Natural killer cell treated with Interleukin-12 subunit alpha and Interleukin-12 subunit beta and Interleukin-15 and Interleukin-18, amount 100 ng/mL, for 72 hours (primary cell): Measurements from ENCODE around the gene GLI3. TPM values are rescaled to one million over a fixed set of nuclear protein-coding genes. Genes with fewer than 3 reads are reported as not detected.
A peak's percentile ranks its signal among the peaks of the same experiment; 100 is the strongest.

Experiments used
- ATAC-seq, 2 donors: fragments of 150-1000 bp; cut with Tn5 transposase in 1 of 2; sonication (Bioruptor Pico), chemical (Tn5 transposase) in 1 of 2; 2 replicates each; pipeline ENCODE4 v1.10.0; 2021
- DNase-seq: peaks from one replicate; pipeline ENCODE4 v3.0.0; 2022; ENCODE audit warnings: low spot score
- H3K27ac Mint-ChIP-seq, 2 donors: 1 replicate in 1 of 2; 2 replicates in 1 of 2; pipeline ENCODE4 v1.8.0; 2022; ENCODE audit warnings: mixed read lengths in 2 of 2, mild to moderate bottlenecking in 1 of 2, moderate library complexity in 1 of 2
- H3K27me3 Mint-ChIP-seq, 2 donors: 1 replicate in 1 of 2; 2 replicates in 1 of 2; pipeline ENCODE4 v1.8.0; 2022; ENCODE audit warnings: mixed read lengths in 2 of 2
- H3K36me3 Mint-ChIP-seq: one replicate; pipeline ENCODE4 v1.8.0; 2022; ENCODE audit warnings: mixed read lengths
- H3K4me1 Mint-ChIP-seq, 2 donors: 1 replicate in 1 of 2; 2 replicates in 1 of 2; pipeline ENCODE4 v1.8.0; 2022; ENCODE audit warnings: low read depth in 2 of 2, mixed read lengths in 2 of 2, mild to moderate bottlenecking in 1 of 2
- H3K4me3 Mint-ChIP-seq: one replicate; pipeline ENCODE4 v1.8.0; 2022; ENCODE audit warnings: mixed read lengths
- H3K9me3 Mint-ChIP-seq: 2 replicates; pipeline ENCODE4 v1.8.0; 2022; ENCODE audit warnings: mixed read lengths
- total RNA-seq, 2 donors: library from RNA; stranded (reverse); gene quantifications; one replicate each; pipeline ENCODE4 v1.2.3, GENCODE V29; 2022

The GLI3 gene
- total RNA-seq, 2 donors from 2014 or later: 0.25 to 1.1 TPM

DNA sequence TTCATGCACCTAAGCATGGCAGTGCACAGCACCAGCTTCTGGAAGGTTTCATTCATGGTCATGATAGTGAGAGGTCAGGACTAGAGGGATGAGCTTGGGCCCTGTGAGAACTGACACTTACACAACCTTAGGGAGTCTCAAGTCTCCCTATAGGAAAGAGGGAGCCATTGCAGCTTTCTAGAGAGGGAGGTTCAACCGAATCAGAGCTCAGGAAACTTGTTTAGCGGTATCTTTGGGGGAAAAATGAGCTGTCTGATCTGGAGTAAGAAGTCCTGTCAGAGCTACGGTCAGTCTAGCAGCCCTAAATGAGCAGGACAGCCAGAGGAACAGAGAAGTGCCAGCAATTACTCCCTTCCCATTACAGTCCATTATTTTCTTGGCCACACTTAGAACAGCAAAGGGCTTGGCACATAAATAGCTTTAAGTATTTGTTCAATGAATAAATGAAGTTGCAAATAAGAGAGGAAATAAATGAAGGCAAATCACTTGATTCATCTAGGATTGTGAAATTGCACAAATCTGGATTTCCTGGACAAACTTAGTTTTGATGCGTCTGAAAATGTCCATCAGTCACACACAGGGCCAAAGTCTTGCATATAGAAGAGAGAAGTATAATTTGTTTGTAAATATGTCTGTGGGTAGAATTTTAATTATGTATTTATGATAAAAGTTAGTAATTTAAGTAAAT is 262.0 kb downstream of the GLI3 start:
- Mint-ChIP-seq H3K27me3 (peaks cover 3 to 10% of the 10 kb centered on the region in 2 donors), H3K9me3 (no peaks in the 10 kb centered on the region), H3K4me1 (no peaks in the 10 kb centered on the region), H3K27ac (no peak overlapping the region), H3K4me3 (no peak overlapping the region), H3K36me3 (no peaks in the 10 kb centered on the region)
- ATAC-seq (no peak), DNase-seq (no peak)

DNA sequence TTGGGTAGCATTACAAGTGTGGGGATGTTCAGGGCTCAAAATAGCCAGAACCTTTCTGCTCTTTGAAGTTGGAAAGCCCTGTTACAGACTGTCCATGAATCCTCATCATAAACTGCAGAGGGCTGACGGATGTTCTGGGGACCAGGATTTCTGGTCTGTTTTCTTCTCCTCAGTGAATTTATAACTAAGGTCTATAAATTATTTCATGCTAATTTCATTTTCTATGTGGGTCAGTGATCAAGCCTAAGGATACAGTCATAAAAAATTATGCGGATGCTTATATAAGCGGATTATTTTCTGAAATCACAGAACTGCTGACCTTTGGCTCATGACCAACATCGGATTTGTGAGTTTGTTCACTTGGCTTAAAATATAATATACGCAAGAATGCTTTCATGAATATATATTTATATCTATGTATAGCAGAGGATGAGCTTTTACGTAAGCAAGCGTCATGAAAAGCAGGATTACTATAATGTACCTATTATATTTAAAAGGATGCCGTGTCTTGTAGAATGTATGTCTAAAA is 263.7 kb downstream of the GLI3 start:
- Mint-ChIP-seq H3K27ac (no peak overlapping the region), H3K4me1 (no peaks in the 10 kb centered on the region), H3K4me3 (no peak overlapping the region), H3K9me3 (no peaks in the 10 kb centered on the region), H3K27me3 (peaks cover 3 to 6% of the 10 kb centered on the region in 2 donors), H3K36me3 (no peaks in the 10 kb centered on the region)
- ATAC-seq (no peak), DNase-seq (no peak)

DNA sequence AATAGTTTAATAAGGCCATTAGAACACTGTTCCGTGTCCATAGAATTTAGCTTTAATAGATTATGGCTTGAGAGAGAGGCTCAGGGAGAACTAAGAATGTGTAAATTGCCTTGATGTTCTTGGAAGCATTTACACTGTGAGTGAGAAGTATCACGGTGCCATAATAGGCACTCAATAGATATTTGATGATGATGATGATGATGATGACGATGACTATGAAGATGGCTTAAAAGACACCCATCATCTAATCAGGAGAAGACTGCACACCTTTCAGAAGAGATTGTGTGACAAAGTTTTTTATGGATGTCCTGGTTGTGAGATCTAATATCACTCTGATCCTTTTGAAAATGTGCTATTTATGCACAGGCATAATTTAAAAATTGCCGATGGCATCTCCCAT is 264.2 kb downstream of the GLI3 start:
- no peak for DNase-seq
- Mint-ChIP-seq H3K27ac (no peak overlapping the region), H3K4me1 (no peaks in the 10 kb centered on the region), H3K9me3 (no peaks in the 10 kb centered on the region), H3K36me3 (no peaks in the 10 kb centered on the region), H3K4me3 (no peak overlapping the region), H3K27me3 (peaks cover 4 to 6% of the 10 kb centered on the region in 2 donors)
- no peak for ATAC-seq

DNA sequence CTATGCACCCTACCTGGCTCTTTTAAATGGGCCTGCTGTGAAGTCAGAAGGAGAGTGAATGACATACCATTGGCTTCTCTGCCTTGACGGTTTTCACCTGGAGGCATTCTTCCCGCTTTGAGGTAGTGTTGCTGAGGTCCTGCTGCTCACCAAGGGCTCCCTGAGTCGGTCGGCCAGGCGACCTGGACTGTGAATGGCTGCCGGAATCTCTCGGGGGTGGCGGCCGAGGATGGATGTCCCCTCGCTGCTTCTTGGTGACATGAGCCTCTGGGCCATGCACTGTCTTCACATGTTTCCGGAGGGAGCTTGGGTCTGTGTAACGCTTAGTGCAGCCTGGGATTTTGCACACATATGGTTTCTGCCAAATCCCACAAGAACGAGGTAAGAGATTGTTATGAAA is 264.7 kb downstream of the GLI3 start:
- no peaks in the 10 kb centered on the region for H3K4me1 Mint-ChIP-seq
- no peaks in the 10 kb centered on the region for H3K36me3 Mint-ChIP-seq
- peak in 1 of 2 donors; percentile 17 for ATAC-seq
- H3K9me3 Mint-ChIP-seq: no peaks in the 10 kb centered on the region
- no peak for DNase-seq
- H3K27me3 Mint-ChIP-seq: peaks cover 5 to 6% of the 10 kb centered on the region in 2 donors
- H3K4me3 Mint-ChIP-seq: no peak overlapping the region
- H3K27ac Mint-ChIP-seq: no peak overlapping the region

DNA sequence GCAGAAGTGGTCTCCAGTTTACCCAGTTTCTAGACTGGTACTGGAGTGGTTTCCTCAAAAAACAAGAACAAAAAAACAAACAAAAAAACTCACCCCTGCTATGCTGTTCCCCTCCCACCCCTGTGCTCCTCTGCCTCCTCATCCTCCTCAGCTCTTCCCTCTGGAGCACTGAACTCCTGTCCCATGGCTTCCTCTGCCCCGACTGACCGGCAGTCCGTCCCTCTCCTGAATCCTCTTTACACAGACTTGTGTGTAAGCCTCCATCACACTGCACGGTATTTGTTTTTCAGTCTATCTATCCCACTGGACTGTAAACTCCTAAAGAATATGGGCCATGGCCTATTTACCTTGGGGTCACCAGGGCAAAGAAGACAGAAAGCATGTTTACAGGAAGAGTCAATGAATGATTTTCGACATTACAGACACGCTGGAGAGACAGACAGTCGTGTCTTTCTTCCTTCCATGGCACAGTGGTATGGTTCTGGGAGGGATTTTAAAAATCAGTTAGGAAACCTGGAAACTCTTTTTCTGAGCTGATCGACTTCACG is 265.3 kb downstream of the GLI3 start:
- H3K27me3 Mint-ChIP-seq: peaks cover 5 to 6% of the 10 kb centered on the region in 2 donors
- no peaks in the 10 kb centered on the region for H3K36me3 Mint-ChIP-seq
- H3K27ac Mint-ChIP-seq: no peak overlapping the region
- no peaks in the 10 kb centered on the region for H3K9me3 Mint-ChIP-seq
- H3K4me3 Mint-ChIP-seq: no peak overlapping the region
- DNase-seq (no peak), ATAC-seq (peak in 1 of 2 donors; percentile 50)
- no peaks in the 10 kb centered on the region for H3K4me1 Mint-ChIP-seq

DNA sequence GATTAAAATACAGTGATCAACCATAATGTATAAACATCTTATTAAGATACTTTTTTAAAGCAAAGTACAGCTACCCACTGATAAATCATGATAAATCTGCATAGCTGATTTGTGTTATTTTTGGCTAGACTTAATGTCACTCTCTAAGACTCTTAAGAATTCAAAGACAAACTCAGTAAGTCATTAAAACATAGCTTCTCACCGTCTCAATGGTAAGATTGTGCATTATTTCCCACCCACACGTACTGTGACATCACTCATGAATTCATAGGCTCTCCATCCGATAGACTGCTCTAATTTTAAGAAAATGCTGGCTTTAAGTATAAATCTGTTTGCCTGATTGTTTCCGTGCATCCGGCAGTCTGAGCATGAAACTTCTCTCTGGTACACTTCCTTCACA is 266.1 kb downstream of the GLI3 start:
- Mint-ChIP-seq H3K4me1 (no peaks in the 10 kb centered on the region), H3K36me3 (no peaks in the 10 kb centered on the region), H3K27me3 (peaks cover under 1 to 5% of the 10 kb centered on the region in 2 donors), H3K27ac (no peak overlapping the region), H3K9me3 (no peaks in the 10 kb centered on the region), H3K4me3 (no peak overlapping the region)
- ATAC-seq (no peak), DNase-seq (no peak)

DNA sequence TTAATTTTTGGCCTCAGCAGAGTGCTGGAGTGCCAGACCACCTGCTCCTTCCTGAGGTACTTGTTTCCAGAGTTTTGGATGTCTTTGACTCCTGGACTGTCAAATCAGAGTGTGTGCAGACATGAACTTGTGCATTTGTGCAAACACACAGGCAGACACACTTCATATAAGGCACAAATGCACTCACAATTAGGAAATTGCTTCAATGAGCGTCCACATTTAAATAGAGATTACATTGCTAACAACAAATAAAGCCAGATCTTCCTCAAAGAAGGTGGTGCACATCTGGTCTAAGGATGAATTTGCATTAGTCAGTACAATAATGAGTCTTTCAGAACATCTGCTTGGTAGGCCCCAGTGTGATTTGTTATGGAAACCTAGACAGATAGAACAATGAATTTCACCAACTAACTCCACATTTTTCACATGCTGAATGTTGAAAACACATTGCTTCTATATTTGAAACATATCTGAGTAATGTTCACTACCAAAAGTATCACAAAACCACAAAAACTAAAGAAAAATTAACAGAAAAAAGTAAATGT is 267.4 kb downstream of the GLI3 start:
- H3K4me3 Mint-ChIP-seq: no peak overlapping the region
- no peaks in the 10 kb centered on the region for H3K9me3 Mint-ChIP-seq
- DNase-seq (no peak), ATAC-seq (no peak)
- peaks cover 0 to 5% of the 10 kb centered on the region in 2 donors for H3K27me3 Mint-ChIP-seq
- no peaks in the 10 kb centered on the region for H3K4me1 Mint-ChIP-seq
- no peak overlapping the region for H3K27ac Mint-ChIP-seq
- no peaks in the 10 kb centered on the region for H3K36me3 Mint-ChIP-seq

DNA sequence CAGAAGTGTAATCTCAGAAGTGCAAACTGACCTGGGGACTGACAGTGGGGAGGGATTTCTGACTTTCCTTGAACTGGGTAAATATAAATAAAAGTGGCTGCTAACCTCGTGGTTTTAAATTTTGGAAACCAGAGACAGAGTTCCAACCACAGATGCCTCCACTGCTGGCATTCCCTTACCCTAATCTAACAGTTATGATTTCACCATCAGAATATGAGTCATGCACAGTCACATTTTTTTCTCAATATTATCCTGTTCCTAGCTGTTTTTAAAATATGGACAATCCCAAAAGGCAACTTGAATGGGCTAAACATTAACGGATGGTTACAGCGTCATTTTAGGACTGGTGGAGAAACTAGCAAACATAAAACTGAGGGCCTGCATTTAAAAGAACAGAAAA is 269.9 kb downstream of the GLI3 start:
- no peak overlapping the region for H3K4me3 Mint-ChIP-seq
- no peaks in the 10 kb centered on the region for H3K36me3 Mint-ChIP-seq
- H3K27ac Mint-ChIP-seq: no peak overlapping the region
- H3K4me1 Mint-ChIP-seq: no peaks in the 10 kb centered on the region
- H3K27me3 Mint-ChIP-seq: peaks cover 3 to 5% of the 10 kb centered on the region in 2 donors
- no peak for ATAC-seq
- H3K9me3 Mint-ChIP-seq: no peaks in the 10 kb centered on the region
- DNase-seq: no peak

DNA sequence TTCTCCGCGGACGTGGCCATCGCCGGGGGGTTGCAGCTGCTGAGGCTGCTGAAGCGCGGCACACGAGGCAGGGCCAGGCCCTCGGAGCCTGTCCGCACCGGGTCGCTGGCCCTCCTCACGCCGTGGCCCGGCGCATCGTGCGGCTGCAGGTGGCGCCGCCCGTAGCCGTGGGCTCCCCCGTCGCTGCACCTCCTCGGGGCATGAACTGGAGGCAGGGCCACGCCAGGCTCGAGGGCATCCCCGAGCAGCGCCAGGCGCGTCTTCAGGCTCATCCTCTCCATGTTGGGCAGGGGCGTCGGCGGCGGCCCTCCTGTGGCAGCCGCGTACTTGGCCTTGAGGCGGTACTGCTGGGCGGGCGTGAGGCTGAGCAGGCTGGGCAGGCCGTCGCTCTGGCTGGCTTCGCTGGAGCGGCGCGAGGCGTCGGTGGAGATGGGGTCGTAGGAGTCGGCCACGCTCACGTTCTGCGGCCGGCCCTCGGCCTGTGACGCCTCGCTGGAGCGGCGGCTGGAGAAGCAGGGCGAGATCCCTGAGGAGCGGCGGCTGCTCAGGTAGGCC is 271.0 kb downstream of the GLI3 start:
- ATAC-seq (no peak), DNase-seq (no peak)
- Mint-ChIP-seq H3K4me1 (no peaks in the 10 kb centered on the region), H3K4me3 (no peak overlapping the region), H3K27me3 (peaks cover 4 to 8% of the 10 kb centered on the region in 2 donors), H3K27ac (no peak overlapping the region), H3K9me3 (no peaks in the 10 kb centered on the region), H3K36me3 (no peaks in the 10 kb centered on the region)

DNA sequence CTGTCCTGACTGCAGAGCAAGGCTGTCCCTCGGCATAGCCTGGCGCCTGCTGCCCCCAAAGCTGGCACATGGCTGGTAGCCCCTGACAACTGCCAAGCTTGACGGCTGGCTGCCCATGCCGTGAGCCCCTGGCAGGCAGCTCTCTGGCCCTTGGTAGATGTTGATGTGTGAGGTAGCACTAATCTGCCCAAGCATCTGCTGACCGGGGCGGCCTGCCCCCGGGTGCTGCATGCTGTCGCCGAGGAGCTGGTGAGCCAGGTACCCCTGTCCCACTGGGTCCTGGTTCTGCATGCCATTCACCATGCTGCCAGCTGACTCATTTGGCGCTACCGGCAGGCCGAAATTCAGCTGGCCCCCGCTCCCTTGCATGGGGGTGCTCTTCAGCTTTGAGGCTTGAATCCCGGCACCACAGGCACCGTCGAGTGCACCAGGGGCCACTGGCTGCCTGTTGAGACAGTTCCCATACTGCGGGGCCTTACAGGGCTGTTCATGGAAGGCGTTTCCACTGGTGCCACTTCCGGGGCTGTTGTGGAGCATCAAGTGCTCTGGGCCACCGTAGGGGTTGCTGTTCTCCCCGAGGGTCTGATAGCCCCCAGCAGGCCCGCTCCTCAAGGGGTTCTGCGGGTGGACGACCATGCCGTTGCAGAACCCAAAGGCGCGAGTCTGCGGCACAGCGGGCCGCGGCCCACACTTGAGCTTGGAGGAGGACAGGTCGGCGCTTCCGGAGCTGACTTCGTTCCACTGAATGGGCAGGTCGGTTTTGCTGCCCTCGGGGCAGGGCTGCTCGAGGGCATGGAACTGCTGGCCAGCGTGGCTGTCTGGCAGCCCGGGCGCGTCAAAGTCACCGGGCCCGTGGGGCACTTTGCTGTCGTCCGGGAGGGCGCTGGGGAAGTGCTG is 271.9 kb downstream of the GLI3 start:
- H3K4me1 Mint-ChIP-seq: no peaks in the 10 kb centered on the region
- H3K9me3 Mint-ChIP-seq: no peaks in the 10 kb centered on the region
- H3K4me3 Mint-ChIP-seq: no peak overlapping the region
- no peak overlapping the region for H3K27ac Mint-ChIP-seq
- DNase-seq: no peak
- ATAC-seq: no peak
- H3K27me3 Mint-ChIP-seq: peaks cover 4 to 8% of the 10 kb centered on the region in 2 donors
- H3K36me3 Mint-ChIP-seq: no peaks in the 10 kb centered on the region

DNA sequence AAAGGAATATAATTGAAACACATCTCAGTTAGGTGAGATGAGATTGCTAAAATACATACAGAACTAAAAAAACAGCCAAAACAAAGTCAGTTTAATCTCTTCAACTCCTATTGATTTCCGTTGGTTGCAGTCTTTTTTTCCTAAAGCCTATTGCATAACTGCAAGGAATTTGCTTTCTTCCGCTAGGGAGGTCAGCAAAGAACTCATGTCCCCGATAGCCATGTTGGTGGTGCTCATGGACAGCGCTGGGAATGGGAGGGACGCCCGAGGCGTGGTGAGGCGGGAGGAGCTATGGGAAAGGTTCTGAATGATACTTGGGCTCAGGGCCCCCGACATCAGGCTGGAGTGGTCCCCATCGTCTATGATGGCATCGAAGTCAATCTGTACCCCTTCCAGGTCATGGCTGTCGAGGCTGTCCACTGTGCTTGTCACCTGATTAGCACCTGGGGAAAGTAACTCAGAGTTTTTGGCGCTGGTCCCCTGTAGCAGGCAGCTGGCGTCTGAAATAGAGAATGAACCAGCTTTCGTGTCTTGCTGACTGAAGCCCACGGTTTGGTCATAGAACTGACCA is 272.7 kb downstream of the GLI3 start:
- DNase-seq (no peak), ATAC-seq (no peak)
- no peak overlapping the region for H3K4me3 Mint-ChIP-seq
- peaks cover 7 to 10% of the 10 kb centered on the region in 2 donors for H3K27me3 Mint-ChIP-seq
- no peaks in the 10 kb centered on the region for H3K36me3 Mint-ChIP-seq
- H3K9me3 Mint-ChIP-seq: no peaks in the 10 kb centered on the region
- no peaks in the 10 kb centered on the region for H3K4me1 Mint-ChIP-seq
- no peak overlapping the region for H3K27ac Mint-ChIP-seq

DNA sequence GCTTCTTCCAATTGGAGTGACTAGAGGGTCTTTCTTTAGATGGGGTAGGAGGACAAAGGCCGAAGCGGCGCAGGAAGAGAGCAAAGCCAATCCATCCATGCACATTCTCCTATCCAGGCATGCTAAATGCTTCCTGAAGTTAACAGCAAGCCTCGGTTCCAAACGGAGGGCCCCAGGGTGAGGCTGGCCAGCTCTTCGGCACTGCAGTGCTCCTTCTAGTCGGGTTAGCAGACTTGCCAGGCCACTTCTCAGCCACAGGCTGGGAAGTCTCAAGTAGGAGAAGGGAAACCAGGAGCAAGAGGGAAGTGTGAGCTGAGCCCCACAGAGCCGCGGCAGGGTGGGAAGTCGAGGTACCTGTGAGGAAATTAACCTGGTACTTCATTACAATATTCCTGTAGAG is 280.3 kb downstream of the GLI3 start:
- no peaks in the 10 kb centered on the region for H3K4me1 Mint-ChIP-seq
- ATAC-seq (no peak), DNase-seq (no peak)
- H3K4me3 Mint-ChIP-seq: no peak overlapping the region
- H3K27me3 Mint-ChIP-seq: peaks cover 29 to 37% of the 10 kb centered on the region in 2 donors
- H3K9me3 Mint-ChIP-seq: no peaks in the 10 kb centered on the region
- no peak overlapping the region for H3K27ac Mint-ChIP-seq
- H3K36me3 Mint-ChIP-seq: no peaks in the 10 kb centered on the region

DNA sequence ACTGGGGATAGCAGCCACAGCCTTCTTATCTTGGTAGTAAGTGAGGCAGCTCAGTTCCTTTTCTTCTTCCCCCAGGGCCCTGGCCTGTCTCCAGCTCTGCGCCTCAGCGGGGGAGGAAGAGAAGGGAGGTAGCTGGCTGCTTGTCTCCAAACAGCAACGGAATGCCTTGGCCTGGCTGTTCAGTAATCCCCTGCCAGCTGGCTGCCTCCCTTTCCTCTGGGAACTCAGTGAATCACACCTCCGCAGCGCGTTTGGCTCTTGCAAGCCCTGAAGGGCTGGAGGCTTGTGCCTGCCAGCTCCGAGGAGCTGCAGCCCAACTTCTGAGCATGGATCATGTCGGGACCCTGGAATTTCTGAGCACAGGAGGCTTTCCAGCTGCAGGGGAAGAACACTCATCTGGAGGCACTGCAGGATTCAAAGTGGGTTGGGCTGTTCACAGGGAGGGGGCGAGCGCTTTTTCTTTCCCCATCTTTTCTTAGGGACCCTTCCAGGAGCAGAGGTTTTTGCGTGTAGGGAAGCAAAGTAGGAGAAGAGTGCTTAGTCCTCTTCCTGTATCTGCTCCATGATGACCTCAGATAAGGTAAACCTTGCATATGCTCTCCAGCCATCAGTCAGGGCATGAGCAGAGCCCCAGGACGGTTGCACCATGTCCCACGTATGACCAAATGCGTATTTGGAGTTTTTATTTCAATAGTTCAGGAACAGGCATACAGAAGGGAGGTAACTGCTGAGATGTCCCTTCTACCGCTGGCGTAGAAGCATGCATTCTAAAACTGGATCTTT is 280.9 kb downstream of the GLI3 start:
- no peak overlapping the region for H3K4me3 Mint-ChIP-seq

More for the DNA sequence above, 280.9 kb downstream of the GLI3 start:
- no peaks in the 10 kb centered on the region for H3K9me3 Mint-ChIP-seq
- no peak overlapping the region for H3K27ac Mint-ChIP-seq
- H3K36me3 Mint-ChIP-seq: no peaks in the 10 kb centered on the region
- DNase-seq (no peak), ATAC-seq (no peak)
- H3K27me3 Mint-ChIP-seq: peaks cover 28 to 36% of the 10 kb centered on the region in 2 donors
- H3K4me1 Mint-ChIP-seq: no peaks in the 10 kb centered on the region
